Ishikawa (cell line): ENCODE measurements around the gene MYL12B.

Experiments used
- CEBPB ChIP-seq: IDR thresholded peaks from 2 replicates; pipeline ENCODE4 v1.6.1; 2012
- CREB1 ChIP-seq: IDR thresholded peaks from 2 replicates; pipeline ENCODE4 v1.6.1; 2012; ENCODE audit warnings: low read depth
- EGR1 ChIP-seq: IDR thresholded peaks from 2 replicates; pipeline ENCODE4 v1.6.1; 2012
- EP300 ChIP-seq: IDR thresholded peaks from 2 replicates; pipeline ENCODE4 v1.6.1; 2012; ENCODE audit warnings: borderline replicate concordance
- FOXM1 ChIP-seq: IDR thresholded peaks from 2 replicates; pipeline ENCODE4 v1.6.1; 2012; ENCODE audit warnings: low read depth, borderline replicate concordance
- MAX ChIP-seq: IDR thresholded peaks from 2 replicates; pipeline ENCODE4 v1.6.1; 2012
- NFIC ChIP-seq: IDR thresholded peaks from 2 replicates; pipeline ENCODE4 v1.6.1; 2012
- RAD21 ChIP-seq: IDR thresholded peaks from 2 replicates; pipeline ENCODE4 v1.6.1; 2012; ENCODE audit warnings: low read depth
- REST ChIP-seq: IDR thresholded peaks from 2 replicates; pipeline ENCODE4 v1.6.1; 2012; ENCODE audit warnings: low read depth, mild to moderate bottlenecking
- TAF1 ChIP-seq: IDR thresholded peaks from 2 replicates; pipeline ENCODE4 v1.6.1; 2012; ENCODE audit warnings: low read depth, mild to moderate bottlenecking
- TCF12 ChIP-seq: IDR thresholded peaks from 2 replicates; pipeline ENCODE4 v1.6.1; 2012; ENCODE audit warnings: low read depth
- TEAD4 ChIP-seq: IDR thresholded peaks from 2 replicates; pipeline ENCODE4 v1.6.1; 2012
- USF1 ChIP-seq: IDR thresholded peaks from 2 replicates; pipeline ENCODE4 v1.6.1; 2012
- YY1 ChIP-seq: IDR thresholded peaks from 2 replicates; pipeline ENCODE4 v1.6.1; 2012; ENCODE audit warnings: low read depth
- ZBTB7A ChIP-seq: IDR thresholded peaks from 2 replicates; pipeline ENCODE4 v1.6.1; 2012; ENCODE audit warnings: low read depth

MYL12B gene

GRCh38 chr18:3264362-3264761 is 2.4 kb downstream of the MYL12B start:
- TF ChIP-seq FOXM1 (no peak), EP300 (no peak), MAX (no peak), USF1 (no peak), TCF12 (no peak), REST (no peak), ZBTB7A (no peak), NFIC (no peak), YY1 (no peak), CEBPB (no peak), TAF1 (no peak), CREB1 (no peak), TEAD4 (no peak)

GRCh38 chr18:3265564-3266033 is 3.7 kb downstream of the MYL12B start:
- TF ChIP-seq REST (peak; percentile 75), MAX (no peak)

- TF ChIP-seq CREB1 (no peak), EP300 (no peak), EGR1 (no peak), FOXM1 (no peak), REST (no peak), NFIC (no peak), TCF12 (no peak), USF1 (no peak), YY1 (no peak), RAD21 (no peak)
Observed at GRCh38 chr18:3266062-3266608, 4.2 kb downstream of the MYL12B start.

- TF ChIP-seq EGR1, result no peak
- TF ChIP-seq TAF1, result no peak
- TF ChIP-seq EP300, result no peak
- no peak for TF ChIP-seq TCF12
- TF ChIP-seq CREB1, result no peak
- no peak for TF ChIP-seq YY1
- TF ChIP-seq NFIC, result no peak
- TF ChIP-seq MAX, result no peak
- no peak for TF ChIP-seq USF1
- TF ChIP-seq TEAD4, result no peak
- TF ChIP-seq REST, result no peak
- TF ChIP-seq CEBPB, result no peak
- no peak for TF ChIP-seq FOXM1
- no peak for TF ChIP-seq ZBTB7A
- no peak for TF ChIP-seq RAD21
Observed at GRCh38 chr18:3268306-3268705, 6.4 kb downstream of the MYL12B start.
